ENCODE measurements around the gene SLC7A9.
"Not testable (repeated sequence)": the region's sequence is repeated elsewhere in the genome, so short reads cannot be mapped to it uniquely, and the experiment has no call there.

Gene SLC7A9

GRCh38 chr19:32810452-32810851 is 59.1 kb downstream of the SLC7A9 start:
- Histone ChIP-seq H3K4me1 (ENCODE audit: control insufficient read depth, insufficient read depth, low read length) (no peaks in the 10 kb centered on the region), H3K36me3 (ENCODE audit: control insufficient read depth, insufficient read depth, low read length, severe bottlenecking) (no peaks in the 10 kb centered on the region), H3K9me3 (ENCODE audit: control insufficient read depth, low read length) (no peaks in the 10 kb centered on the region), H3K4me3 (ENCODE audit: low read length) (no peak overlapping the region), H3K27me3 (replicated peaks; ENCODE audit: control insufficient read depth, insufficient read depth, low read length) (peaks cover 13% of the 10 kb centered on the region), H3K9ac (ENCODE audit: low read length) (no peak overlapping the region)
- DNase-seq (ENCODE audit: low read depth): no peak

GRCh38 chr19:32809754-32810153 is 59.8 kb downstream of the SLC7A9 start:
- peaks cover 13% of the 10 kb centered on the region for H3K27me3 ChIP-seq (replicated peaks; ENCODE audit: control insufficient read depth, insufficient read depth, low read length)
- DNase-seq (ENCODE audit: low read depth): peak; percentile 14
- H3K9me3 ChIP-seq (ENCODE audit: control insufficient read depth, low read length): no peaks in the 10 kb centered on the region

GRCh38 chr19:32809254-32809653 is 60.3 kb downstream of the SLC7A9 start:
- H3K4me3 ChIP-seq (ENCODE audit: low read length): no peak overlapping the region
- H3K9me3 ChIP-seq (ENCODE audit: control insufficient read depth, low read length): no peaks in the 10 kb centered on the region
- peaks cover 13% of the 10 kb centered on the region for H3K27me3 ChIP-seq (replicated peaks; ENCODE audit: control insufficient read depth, insufficient read depth, low read length)
- no peak for DNase-seq (ENCODE audit: low read depth)
- no peaks in the 10 kb centered on the region for H3K4me1 ChIP-seq (ENCODE audit: control insufficient read depth, insufficient read depth, low read length)
- no peak overlapping the region for H3K9ac ChIP-seq (ENCODE audit: low read length)
- no peaks in the 10 kb centered on the region for H3K36me3 ChIP-seq (ENCODE audit: control insufficient read depth, insufficient read depth, low read length, severe bottlenecking)

More at GRCh38 chr19:32809754-32810153, 59.8 kb downstream of the SLC7A9 start:
- no peak overlapping the region for H3K4me3 ChIP-seq (ENCODE audit: low read length)
- no peaks in the 10 kb centered on the region for H3K4me1 ChIP-seq (ENCODE audit: control insufficient read depth, insufficient read depth, low read length)
- H3K9ac ChIP-seq (ENCODE audit: low read length): no peak overlapping the region
- no peaks in the 10 kb centered on the region for H3K36me3 ChIP-seq (ENCODE audit: control insufficient read depth, insufficient read depth, low read length, severe bottlenecking)

- peaks cover 17% of the 10 kb centered on the region for H3K27me3 ChIP-seq (replicated peaks; ENCODE audit: control insufficient read depth, insufficient read depth, low read length)
- H3K4me1 ChIP-seq (ENCODE audit: control insufficient read depth, insufficient read depth, low read length): no peaks in the 10 kb centered on the region
- H3K36me3 ChIP-seq (ENCODE audit: control insufficient read depth, insufficient read depth, low read length, severe bottlenecking): no peaks in the 10 kb centered on the region
- no peak overlapping the region for H3K9ac ChIP-seq (ENCODE audit: low read length)
- no peaks in the 10 kb centered on the region for H3K9me3 ChIP-seq (ENCODE audit: control insufficient read depth, low read length)
- DNase-seq (ENCODE audit: low read depth): no peak
- no peak overlapping the region for H3K4me3 ChIP-seq (ENCODE audit: low read length)
Measured at GRCh38 chr19:32808236-32808635, 61.3 kb downstream of the SLC7A9 start.

- no peaks in the 10 kb centered on the region for H3K4me1 ChIP-seq (ENCODE audit: control insufficient read depth, insufficient read depth, low read length)
- H3K4me3 ChIP-seq (ENCODE audit: low read length): no peak overlapping the region
- H3K36me3 ChIP-seq (ENCODE audit: control insufficient read depth, insufficient read depth, low read length, severe bottlenecking): no peaks in the 10 kb centered on the region
- peaks cover 9% of the 10 kb centered on the region for H3K27me3 ChIP-seq (replicated peaks; ENCODE audit: control insufficient read depth, insufficient read depth, low read length)
- no peaks in the 10 kb centered on the region for H3K9me3 ChIP-seq (ENCODE audit: control insufficient read depth, low read length)
- DNase-seq (ENCODE audit: low read depth): no peak
- no peak overlapping the region for H3K9ac ChIP-seq (ENCODE audit: low read length)
Measured at GRCh38 chr19:32802840-32803239, 66.7 kb downstream of the SLC7A9 start.

- H3K36me3 ChIP-seq (ENCODE audit: control insufficient read depth, insufficient read depth, low read length, severe bottlenecking): no peaks in the 10 kb centered on the region
Measured at GRCh38 chr19:32800754-32801153, 68.8 kb downstream of the SLC7A9 start.

GRCh38 chr19:32800191-32800590 is 69.4 kb downstream of the SLC7A9 start:
- no peaks in the 10 kb centered on the region for H3K36me3 ChIP-seq (ENCODE audit: control insufficient read depth, insufficient read depth, low read length, severe bottlenecking)
- no peak overlapping the region for H3K9ac ChIP-seq (ENCODE audit: low read length)
- no peaks in the 10 kb centered on the region for H3K9me3 ChIP-seq (ENCODE audit: control insufficient read depth, low read length)
- no peak overlapping the region for H3K4me3 ChIP-seq (ENCODE audit: low read length)
- H3K27me3 ChIP-seq (replicated peaks; ENCODE audit: control insufficient read depth, insufficient read depth, low read length): peaks cover 14% of the 10 kb centered on the region
- DNase-seq (ENCODE audit: low read depth): no peak
- H3K4me1 ChIP-seq (ENCODE audit: control insufficient read depth, insufficient read depth, low read length): no peaks in the 10 kb centered on the region

More at GRCh38 chr19:32800754-32801153, 68.8 kb downstream of the SLC7A9 start:
- Histone ChIP-seq H3K9me3 (ENCODE audit: control insufficient read depth, low read length) (no peaks in the 10 kb centered on the region), H3K4me3 (ENCODE audit: low read length) (no peak overlapping the region), H3K27me3 (replicated peaks; ENCODE audit: control insufficient read depth, insufficient read depth, low read length) (peaks cover 14% of the 10 kb centered on the region), H3K9ac (ENCODE audit: low read length) (no peak overlapping the region), H3K4me1 (ENCODE audit: control insufficient read depth, insufficient read depth, low read length) (no peaks in the 10 kb centered on the region)
- no peak for DNase-seq (ENCODE audit: low read depth)

- DNase-seq (ENCODE audit: low read depth): no peak
- no peaks in the 10 kb centered on the region for H3K4me1 ChIP-seq (ENCODE audit: control insufficient read depth, insufficient read depth, low read length)
- H3K9ac ChIP-seq (ENCODE audit: low read length): no peak overlapping the region
- no peaks in the 10 kb centered on the region for H3K36me3 ChIP-seq (ENCODE audit: control insufficient read depth, insufficient read depth, low read length, severe bottlenecking)
- H3K9me3 ChIP-seq (ENCODE audit: control insufficient read depth, low read length): no peaks in the 10 kb centered on the region
- peaks cover 10% of the 10 kb centered on the region for H3K27me3 ChIP-seq (replicated peaks; ENCODE audit: control insufficient read depth, insufficient read depth, low read length)
- no peak overlapping the region for H3K4me3 ChIP-seq (ENCODE audit: low read length)
Measured at GRCh38 chr19:32798201-32798600, 71.4 kb downstream of the SLC7A9 start.

GRCh38 chr19:32789429-32789828 is 80.1 kb downstream of the SLC7A9 start:
- H3K4me3 ChIP-seq (ENCODE audit: low read length): no peak overlapping the region
- no peaks in the 10 kb centered on the region for H3K4me1 ChIP-seq (ENCODE audit: control insufficient read depth, insufficient read depth, low read length)
- no peak for DNase-seq (ENCODE audit: low read depth)
- H3K27me3 ChIP-seq (replicated peaks; ENCODE audit: control insufficient read depth, insufficient read depth, low read length): no peaks in the 10 kb centered on the region
- H3K36me3 ChIP-seq (ENCODE audit: control insufficient read depth, insufficient read depth, low read length, severe bottlenecking): no peaks in the 10 kb centered on the region
- no peak overlapping the region for H3K9ac ChIP-seq (ENCODE audit: low read length)
- H3K9me3 ChIP-seq (ENCODE audit: control insufficient read depth, low read length): no peaks in the 10 kb centered on the region

GRCh38 chr19:32787895-32788294 is 81.7 kb downstream of the SLC7A9 start:
- not testable (repeated sequence) for H3K4me3 ChIP-seq (ENCODE audit: low read length); H3K9ac ChIP-seq (ENCODE audit: low read length); H3K4me1 ChIP-seq (ENCODE audit: control insufficient read depth, insufficient read depth, low read length); H3K27me3 ChIP-seq (replicated peaks; ENCODE audit: control insufficient read depth, insufficient read depth, low read length); H3K36me3 ChIP-seq (ENCODE audit: control insufficient read depth, insufficient read depth, low read length, severe bottlenecking); DNase-seq (ENCODE audit: low read depth); H3K9me3 ChIP-seq (ENCODE audit: control insufficient read depth, low read length)

GRCh38 chr19:32787161-32787813 is 82.3 kb downstream of the SLC7A9 start:
- not testable (repeated sequence) for H3K9me3 ChIP-seq (ENCODE audit: control insufficient read depth, low read length); DNase-seq (ENCODE audit: low read depth)

GRCh38 chr19:32782089-32782488 is 87.5 kb downstream of the SLC7A9 start:
- H3K4me3 ChIP-seq (ENCODE audit: low read length); H3K4me1 ChIP-seq (ENCODE audit: control insufficient read depth, insufficient read depth, low read length); H3K9ac ChIP-seq (ENCODE audit: low read length); H3K36me3 ChIP-seq (ENCODE audit: control insufficient read depth, insufficient read depth, low read length, severe bottlenecking); DNase-seq (ENCODE audit: low read depth); H3K27me3 ChIP-seq (replicated peaks; ENCODE audit: control insufficient read depth, insufficient read depth, low read length): not testable (repeated sequence)
- peaks cover 11% of the 10 kb centered on the region for H3K9me3 ChIP-seq (ENCODE audit: control insufficient read depth, low read length)

More at GRCh38 chr19:32787161-32787813, 82.3 kb downstream of the SLC7A9 start:
- not testable (repeated sequence) for H3K27me3 ChIP-seq (replicated peaks; ENCODE audit: control insufficient read depth, insufficient read depth, low read length); H3K9ac ChIP-seq (ENCODE audit: low read length); H3K4me3 ChIP-seq (ENCODE audit: low read length); H3K4me1 ChIP-seq (ENCODE audit: control insufficient read depth, insufficient read depth, low read length); H3K36me3 ChIP-seq (ENCODE audit: control insufficient read depth, insufficient read depth, low read length, severe bottlenecking)
